OCI-M2 (cell line): ENCODE measurements around the gene LPP.

Source experiments
- DNase-seq: peaks from one replicate; lab custom pipeline; 2025; ENCODE audit not compliant: unreplicated experiment; lab: John Stamatoyannopoulos, UW

Gene LPP

GRCh38 chr3:188135271-188135670, 18.7 kb upstream of the LPP start:
- DNase-seq, result no peak

- no peak for DNase-seq
Observed at GRCh38 chr3:188137051-188137450, 16.9 kb upstream of the LPP start.

- DNase-seq, result no peak
Observed at GRCh38 chr3:188139466-188139865, 14.5 kb upstream of the LPP start.

- DNase-seq, result no peak
Observed at GRCh38 chr3:188146219-188146618, 7.7 kb upstream of the LPP start.

- no peak for DNase-seq
Observed at GRCh38 chr3:188147782-188148181, 6.2 kb upstream of the LPP start.

GRCh38 chr3:188148318-188148717, 5.6 kb upstream of the LPP start:
- DNase-seq, result no peak

- DNase-seq, result no peak
Observed at GRCh38 chr3:188149587-188149986, 4.4 kb upstream of the LPP start.

GRCh38 chr3:188150982-188151381, 3.0 kb upstream of the LPP start:
- no peak for DNase-seq

- no peak for DNase-seq
Observed at GRCh38 chr3:188151438-188151837, 2.5 kb upstream of the LPP start.

- DNase-seq, result no peak
Observed at GRCh38 chr3:188152660-188153436, 1.1 kb upstream of the LPP start.

GRCh38 chr3:188153437-188154013, 432 bp upstream of the LPP start:
- no peak for DNase-seq

GRCh38 chr3:188154809-188155574, 1.0 kb downstream of the LPP start:
- DNase-seq, result no peak

GRCh38 chr3:188156056-188156455, 2.1 kb downstream of the LPP start:
- DNase-seq, result no peak

- no peak for DNase-seq
Observed at GRCh38 chr3:188157407-188157806, 3.5 kb downstream of the LPP start.

- no peak for DNase-seq
Observed at GRCh38 chr3:188157971-188158370, 4.0 kb downstream of the LPP start.

GRCh38 chr3:188158731-188159310, 4.9 kb downstream of the LPP start:
- no peak for DNase-seq

GRCh38 chr3:188160751-188161150, 6.8 kb downstream of the LPP start:
- no peak for DNase-seq

- DNase-seq, result no peak
Observed at GRCh38 chr3:188164248-188164687, 10.3 kb downstream of the LPP start.

GRCh38 chr3:188165596-188165995, 11.6 kb downstream of the LPP start:
- DNase-seq, result no peak

- DNase-seq, result no peak
Observed at GRCh38 chr3:188166441-188166840, 12.5 kb downstream of the LPP start.

GRCh38 chr3:188168186-188168585, 14.2 kb downstream of the LPP start:
- DNase-seq, result no peak

GRCh38 chr3:188168648-188169047, 14.7 kb downstream of the LPP start:
- no peak for DNase-seq
